Measurements from ENCODE around the gene LTB. TPM values are rescaled to one million over a fixed set of nuclear protein-coding genes. Genes with fewer than 3 reads are reported as not detected.

Gene LTB
- total and polyA plus RNA-seq, 2 donors (not counting 3 experiments of a cell fraction or from before 2014, with no cell fraction given): 1.2 to 2.1 TPM

GRCh38 chr6:31575335-31575901 lies 6.8 kb downstream of the LTB start, which contains the start of gene TNF:
Gene TNF (plus strand): TSS chr6:31575565. CDS start chr6:31575742, 177 bp downstream.
- intact Hi-C loops (cut with micrococcal nuclease) (no loop called here), dilution Hi-C loops (cut with MboI; ENCODE audit: extremely low pct_ligation_motif_present, low sequenced_read_pairs) (no loop called here)
- H3K9me1 ChIP-seq (replicated peaks; ENCODE audit: control insufficient read depth, extremely low read depth, insufficient read depth, low read length): no peaks in the 10 kb centered on the region
- H3K27ac ChIP-seq (ENCODE audit: insufficient read depth, low read depth, low read length): no peak within 1 kb of the TSS
- H3K36me3 ChIP-seq (ENCODE audit: control insufficient read depth in 2 of 2, extremely low read depth in 1 of 2, insufficient read depth in 2 of 2, low read length in 2 of 2): no peaks in the 10 kb centered on the region
- H3K79me2 ChIP-seq (ENCODE audit: control insufficient read depth, insufficient read depth, low read length): no peaks in the 10 kb centered on the region
- no peaks in the 10 kb centered on the region for H3K9me3 ChIP-seq (replicated peaks; ENCODE audit: control insufficient read depth, insufficient read depth, low read length)
- peaks cover 3% of the 10 kb centered on the region for H3K4me1 ChIP-seq (ENCODE audit: control insufficient read depth, extremely low read depth, insufficient read depth, low read length)
- CTCF ChIA-PET: interaction anchor here (4.2 to 32.6 kb wide), 3 partner anchors 10 to 20 kb away, joined by 16 to 1517 read pairs (median 286); partner anchors contain the start of genes ATP6V1G2, DDX39B, LST1 and NCR3
- H3K9ac ChIP-seq (replicated peaks; ENCODE audit: extremely low read depth, insufficient read depth, low read length): no peak within 1 kb of the TSS
- H4K20me1 ChIP-seq (replicated peaks; ENCODE audit: control insufficient read depth, extremely low read depth, insufficient read depth, low read length): no peaks in the 10 kb centered on the region
- no peak within 1 kb of the TSS for H2AFZ ChIP-seq (ENCODE audit: low read depth, low read length)
- no peak within 1 kb of the TSS for H3K4me3 ChIP-seq (replicated peaks in 1 of 3; ENCODE audit: insufficient read depth in 1 of 3, low read depth in 1 of 3, low read length in 3 of 3)
- TF ChIP-seq FOS (IDR thresholded peaks at IDR 0.05; ENCODE audit: borderline replicate concordance, insufficient read depth, low read length) (no peak), CTCF (IDR thresholded peaks at IDR 0.05; ENCODE audit: extremely low read depth in 1 of 2, insufficient read depth in 1 of 2, low read depth in 1 of 2, low read length in 2 of 2) (no peak), POLR2A (IDR thresholded peaks at IDR 0.05; ENCODE audit: low read depth, low read length) (no peak), POLR2AphosphoS5 (IDR thresholded peaks at IDR 0.05; ENCODE audit: insufficient read depth, low read depth, low read length) (no peak), GATA2 (IDR thresholded peaks at IDR 0.05; ENCODE audit: insufficient read depth, insufficient read length, low read depth, low read length) (no peak), MYC (IDR thresholded peaks at IDR 0.05; ENCODE audit: low read depth, low read length) (no peak)
- no peaks in the 10 kb centered on the region for H3K27me3 ChIP-seq (ENCODE audit: control insufficient read depth in 2 of 2, insufficient read depth in 2 of 2, low read length in 2 of 2)
- no TSS peak for BruUV-seq (replicated peaks)
- POLR2A ChIA-PET: no interaction called here
- FAIRE-seq (no peak), DNase-seq (ENCODE audit: low read depth, low spot score) (no peak)
- H3K4me2 ChIP-seq (ENCODE audit: insufficient read depth, low read length): no peak within 1 kb of the TSS
